GM21526 (cell line): ENCODE results near the gene BAIAP2L1.

Experiments used
- ATAC-seq: cut with Tn5 transposase; IDR thresholded peaks from one replicate; pipeline ENCODE4 v1.9.1; 2021; ENCODE audit warnings: moderate library complexity; ENCODE audit not compliant: unreplicated experiment, low FRiP score

Gene BAIAP2L1

DNA sequence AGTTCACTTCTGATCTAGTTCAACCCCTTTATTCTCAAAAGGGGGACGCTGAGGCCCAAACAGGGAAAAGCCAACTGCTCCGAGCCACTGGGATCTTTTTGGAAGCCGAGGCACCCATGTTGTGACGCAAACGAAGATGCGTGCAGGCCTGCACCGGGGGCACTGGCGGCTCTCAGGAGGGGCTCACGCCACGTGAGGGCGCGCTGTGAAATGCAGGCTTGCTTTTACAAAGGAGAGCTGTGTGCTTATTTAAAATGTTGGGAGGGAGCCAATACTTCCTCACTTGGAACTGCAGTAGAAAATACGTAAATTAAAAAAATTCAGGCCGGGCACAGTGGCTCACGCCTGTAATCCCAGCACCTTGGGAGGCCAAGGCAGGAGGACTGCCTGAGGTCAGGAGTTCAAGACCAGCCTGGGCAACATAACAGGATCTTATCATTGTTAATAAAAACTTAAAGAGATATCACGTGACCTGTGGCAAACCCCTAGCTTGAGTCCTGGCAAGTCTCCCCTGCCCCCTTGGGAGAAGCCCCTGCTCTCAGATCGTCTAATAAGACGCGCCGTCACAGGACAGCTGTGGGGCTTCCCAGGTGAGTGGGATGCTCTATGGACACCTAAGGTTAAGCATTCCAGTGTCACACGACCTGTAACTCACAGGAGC, 103.1 kb downstream of the BAIAP2L1 start:
- no peak for ATAC-seq

DNA sequence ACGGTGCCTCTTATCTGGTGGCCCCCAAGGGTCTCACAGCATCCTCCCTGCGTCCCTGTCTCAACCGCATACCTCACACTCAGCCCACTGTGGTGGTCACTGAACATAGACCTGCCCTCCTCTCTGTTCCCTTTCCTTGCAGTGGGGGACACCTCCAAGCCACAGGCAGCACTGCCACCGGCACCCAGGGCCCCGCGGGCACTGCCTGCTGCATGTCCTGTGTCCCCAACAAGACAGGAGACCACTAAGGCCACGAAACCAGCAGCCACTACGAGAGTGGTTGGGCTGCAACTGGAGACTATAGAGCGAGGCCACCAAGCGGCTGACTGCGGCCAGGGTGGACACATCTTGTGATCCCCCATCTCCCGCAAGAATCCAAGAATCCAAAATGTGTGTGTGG, 104.1 kb downstream of the BAIAP2L1 start:
- ATAC-seq = no peak

DNA sequence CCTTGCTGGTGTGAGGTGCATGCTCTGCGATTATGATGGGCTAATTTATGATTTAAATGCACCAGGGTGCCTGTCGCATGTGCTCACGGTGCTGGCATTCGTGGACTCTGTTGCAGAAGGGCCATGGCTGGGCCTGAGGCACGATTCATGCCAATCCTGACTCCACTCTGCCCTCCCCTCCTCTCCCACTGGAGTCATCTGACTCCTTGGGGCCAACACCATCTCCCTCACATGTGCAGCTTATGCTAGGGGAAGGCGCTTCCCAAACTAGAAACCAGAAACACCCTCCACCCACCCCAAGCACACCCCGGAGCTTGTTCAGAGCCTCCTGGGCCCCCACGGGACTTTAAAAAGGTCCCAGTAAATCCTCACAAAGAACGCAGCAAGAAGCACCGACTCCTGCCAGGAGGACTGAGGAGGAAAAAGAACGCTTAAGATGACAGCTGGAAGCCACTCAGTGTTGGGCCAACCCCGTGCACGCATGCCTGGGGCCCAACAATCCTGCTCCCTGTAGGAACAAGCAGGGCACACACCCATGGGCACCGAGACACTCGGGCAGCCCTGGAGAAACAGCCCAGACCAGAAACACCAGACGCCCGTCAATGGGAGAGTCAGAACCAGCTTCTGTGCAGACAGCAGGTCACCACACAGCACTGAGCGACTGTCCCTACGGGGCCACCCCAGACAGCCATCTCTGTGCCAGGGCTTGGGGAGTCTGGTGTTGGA, 105.3 kb downstream of the BAIAP2L1 start:
- no peak for ATAC-seq

GRCh38 chr7:98294798-98295382, 106.0 kb downstream of the BAIAP2L1 start:
- ATAC-seq = peak; percentile 63

- no peak for ATAC-seq
Measured at GRCh38 chr7:98294326-98294725, 106.6 kb downstream of the BAIAP2L1 start.

GRCh38 chr7:98293746-98294145, 107.1 kb downstream of the BAIAP2L1 start:
- no peak for ATAC-seq

GRCh38 chr7:98293265-98293664, 107.6 kb downstream of the BAIAP2L1 start:
- no peak for ATAC-seq

- no peak for ATAC-seq
Measured at GRCh38 chr7:98291717-98292116, 109.2 kb downstream of the BAIAP2L1 start.

- ATAC-seq = no peak
Measured at GRCh38 chr7:98289333-98289875, 111.5 kb downstream of the BAIAP2L1 start.

GRCh38 chr7:98288064-98288823, 112.6 kb downstream of the BAIAP2L1 start:
- no peak for ATAC-seq

DNA sequence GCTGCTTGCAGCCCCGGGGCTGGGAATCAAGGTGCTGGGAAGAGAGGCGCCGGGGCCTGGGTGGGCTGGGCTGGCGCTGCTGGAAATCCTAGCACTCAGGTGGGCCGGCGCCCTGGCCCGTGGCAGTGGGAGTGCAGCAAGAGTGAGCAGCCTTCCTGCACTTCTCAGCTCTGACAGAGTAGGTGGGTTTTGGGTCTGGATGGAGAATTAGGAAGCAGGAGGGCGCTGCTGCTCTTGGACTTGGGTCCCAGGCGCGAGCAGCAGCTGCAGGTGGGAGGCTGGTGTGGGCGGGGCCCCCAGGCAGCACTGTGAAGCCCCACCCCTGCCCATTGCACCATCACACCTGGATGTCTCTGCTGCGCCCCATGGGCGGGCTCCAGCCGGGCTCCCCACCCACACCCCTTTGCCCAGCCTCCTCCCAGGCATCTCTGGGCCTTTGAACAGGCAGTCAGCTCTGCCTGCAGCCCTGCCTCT, 113.4 kb downstream of the BAIAP2L1 start:
- ATAC-seq = no peak

- ATAC-seq = no peak
Measured at GRCh38 chr7:98286701-98287485, 114.0 kb downstream of the BAIAP2L1 start.

DNA sequence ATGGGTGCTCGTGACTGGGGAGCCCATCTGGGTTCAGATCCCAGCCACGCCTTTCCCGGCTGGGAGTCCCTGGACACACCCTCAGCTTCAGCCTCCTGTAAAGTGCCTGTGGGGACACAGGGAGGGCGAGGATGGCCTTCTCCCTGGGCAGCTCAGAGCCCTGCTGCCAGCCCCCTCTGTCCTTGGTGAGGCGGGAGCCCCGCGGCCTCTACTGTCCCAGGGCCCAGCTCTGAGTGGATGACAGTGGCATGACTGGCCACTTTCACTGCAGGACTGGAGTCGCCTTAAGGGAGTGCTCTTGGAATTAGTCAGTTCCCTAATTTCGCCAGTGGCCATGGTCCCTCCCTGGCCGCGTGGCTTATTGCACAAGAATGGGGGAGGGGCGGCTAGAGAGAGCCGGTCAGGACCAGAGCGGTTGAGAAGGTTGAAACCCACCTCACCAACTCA, 114.8 kb downstream of the BAIAP2L1 start:
- ATAC-seq = no peak

GRCh38 chr7:98285157-98286092, 115.5 kb downstream of the BAIAP2L1 start:
- ATAC-seq = no peak

DNA sequence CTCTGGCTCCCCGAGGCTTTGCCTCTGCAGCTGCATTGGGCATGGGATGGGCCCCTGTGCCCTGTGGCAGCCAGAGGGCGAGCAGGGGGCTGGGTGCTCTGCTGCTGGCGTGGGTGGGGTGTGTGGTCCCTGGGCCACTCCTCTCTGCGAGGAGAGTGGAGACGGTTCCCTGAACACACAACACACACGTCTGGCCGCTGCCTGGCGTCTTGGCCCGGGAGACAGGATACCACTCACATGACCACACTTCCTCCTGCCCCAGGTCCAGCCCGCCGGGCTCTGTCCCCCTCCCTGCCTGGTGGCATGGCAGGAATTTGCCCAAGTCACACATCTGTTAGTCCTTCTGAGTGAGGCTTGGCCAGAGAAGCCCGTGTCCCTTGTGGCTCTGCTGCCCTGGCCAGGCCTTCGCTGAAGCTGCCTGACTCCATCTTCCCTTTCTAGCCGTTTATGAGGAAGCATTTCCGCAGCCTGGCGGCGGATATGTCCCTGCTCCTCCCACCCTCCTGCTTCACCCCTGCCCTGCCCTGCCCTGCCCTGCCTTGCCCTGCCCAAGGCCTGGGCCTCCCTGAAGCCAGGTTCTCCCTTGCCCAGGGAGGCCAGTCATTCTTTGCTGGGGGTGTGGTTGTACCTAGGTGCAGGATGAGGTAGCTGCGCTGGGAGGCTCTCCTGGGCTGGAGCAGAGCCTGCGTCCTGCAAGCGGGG, 116.4 kb downstream of the BAIAP2L1 start:
- ATAC-seq = no peak

DNA sequence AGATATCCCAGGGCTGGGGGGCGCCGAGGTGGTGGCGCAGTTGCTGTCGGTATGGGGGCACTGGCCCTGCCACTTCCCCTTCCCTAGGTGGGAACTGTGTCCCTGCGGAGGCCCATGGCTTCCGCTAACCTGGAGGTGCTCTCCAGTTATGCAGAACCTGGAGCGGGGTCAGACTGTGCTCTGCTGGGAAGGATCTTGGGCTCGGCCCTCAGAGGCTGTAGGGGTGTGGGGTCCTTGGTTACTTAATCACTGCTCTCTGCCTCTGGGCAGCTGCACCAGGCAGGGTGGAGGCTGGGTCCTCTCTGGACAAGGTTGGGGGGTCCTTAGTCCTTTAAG, 117.0 kb downstream of the BAIAP2L1 start:
- no peak for ATAC-seq

- no peak for ATAC-seq
Measured at GRCh38 chr7:98283127-98283886, 117.6 kb downstream of the BAIAP2L1 start.

DNA sequence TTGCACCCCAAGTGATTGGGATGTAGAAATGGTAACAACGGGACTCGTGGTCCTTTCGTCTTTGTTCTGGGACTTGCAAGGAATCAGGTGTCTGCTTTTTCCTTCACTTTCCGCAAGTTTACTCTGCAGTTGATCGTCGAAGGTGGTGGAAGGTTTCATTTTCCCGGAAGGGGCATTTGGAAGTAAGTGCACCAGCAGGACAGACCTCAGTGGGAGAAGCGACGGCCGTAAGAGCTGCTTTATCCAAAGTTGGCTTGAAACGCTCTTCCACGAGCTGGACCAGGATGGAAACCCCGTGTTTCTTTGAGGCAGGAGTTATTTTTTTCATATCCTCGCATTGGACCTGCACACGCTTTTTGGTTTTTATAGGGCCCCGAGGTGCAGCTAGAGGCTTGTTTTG, 118.2 kb downstream of the BAIAP2L1 start:
- no peak for ATAC-seq
